HEK293 (cell line): ENCODE results near the gene TTC23L.

ENCODE experiments used
- CTCF ChIA-PET: fragments of 350-600 bp; formaldehyde crosslinking; extraction: SDS; loops from one replicate; lab custom pipeline; 2021; ENCODE audit warnings: antibody characterized with exemption; lab: Yijun Ruan, JAX
- POLR2A ChIA-PET: fragments of 300-600 bp; formaldehyde crosslinking; extraction: SDS; loops from one replicate; lab custom pipeline; 2020; ENCODE audit warnings: antibody characterized with exemption, inconsistent platforms; lab: Yijun Ruan, JAX
- H3K27ac ChIP-seq: fragments of 200-500 bp; sonication (Bioruptor generic); 2 replicates; pipeline ENCODE4 v1.5.1; 2014; ENCODE audit warnings: low read depth, low read length, control low read depth, inconsistent platforms; ENCODE audit errors: extremely low read depth
- H3K36me3 ChIP-seq, 2 experiments: fragments of 200-500 bp in 1 of 2; sonication (Bioruptor generic) in 1 of 2; 1 replicate in 1 of 2; 2 replicates in 1 of 2; pipeline ENCODE4 v1.5.1; 2014 to 2017; ENCODE audit warnings: inconsistent platforms in 2 of 2, low read length in 2 of 2; ENCODE audit not compliant: control insufficient read depth in 2 of 2, insufficient read depth in 1 of 2
- H3K4me1 ChIP-seq: fragments of 200-500 bp; sonication (Bioruptor generic); 2 replicates; pipeline ENCODE4 v1.5.1; 2014; ENCODE audit warnings: mild to moderate bottlenecking, low read length, inconsistent platforms; ENCODE audit not compliant: control insufficient read depth, insufficient read depth
- H3K4me3 ChIP-seq: 2 replicates; pipeline ENCODE4 v1.5.1; 2011; ENCODE audit warnings: low read depth, mild to moderate bottlenecking, control low read depth, low read length, moderate library complexity
- H3K9me3 ChIP-seq: fragments of 200-500 bp; sonication (Bioruptor generic); 2 replicates; pipeline ENCODE4 v1.5.1; 2014; ENCODE audit warnings: low read depth, low read length, inconsistent platforms; ENCODE audit not compliant: control insufficient read depth, insufficient read depth
- EGR2 ChIP-seq: fragments of 450-650 bp; formaldehyde crosslinking; IDR thresholded peaks from 2 replicates; pipeline ENCODE4 v1.5.1; 2016; ENCODE audit warnings: low read depth, missing biosample characterization, missing genetic modification characterization
- GLIS2 ChIP-seq: fragments of 450-650 bp; formaldehyde crosslinking; IDR thresholded peaks from 2 replicates; pipeline ENCODE4 v1.5.1; 2016; ENCODE audit warnings: missing biosample characterization, missing genetic modification characterization
- HOXA7 ChIP-seq: sonication (generic); formaldehyde crosslinking; IDR thresholded peaks from 2 replicates; pipeline ENCODE4 v1.8.1; 2022; ENCODE audit warnings: missing genetic modification reagents, borderline replicate concordance
- PRDM10 ChIP-seq: fragments of 450-650 bp; formaldehyde crosslinking; IDR thresholded peaks from 2 replicates; pipeline ENCODE4 v1.5.1; 2016; ENCODE audit warnings: missing biosample characterization, missing genetic modification characterization
- PRDM6 ChIP-seq: fragments of 450-650 bp; formaldehyde crosslinking; IDR thresholded peaks from 2 replicates; pipeline ENCODE4 v1.5.1; 2017; ENCODE audit warnings: missing biosample characterization, missing genetic modification characterization
- RBAK ChIP-seq: fragments of 450-650 bp; formaldehyde crosslinking; IDR thresholded peaks from 2 replicates; pipeline ENCODE4 v1.5.1; 2016; ENCODE audit warnings: missing biosample characterization, missing genetic modification characterization
- TCF7L2 ChIP-seq: IDR thresholded peaks from 2 replicates; pipeline ENCODE4 v1.6.1; 2011; ENCODE audit warnings: low read depth, mild to moderate bottlenecking, inconsistent platforms, low read length, moderate library complexity, borderline replicate concordance
- YY1 ChIP-seq: fragments of 450-650 bp; formaldehyde crosslinking; IDR thresholded peaks from 2 replicates; pipeline ENCODE4 v1.5.1; 2018; ENCODE audit warnings: missing biosample characterization, missing genetic modification characterization
- ZBTB44 ChIP-seq: fragments of 450-650 bp; IDR thresholded peaks from 2 replicates; pipeline ENCODE4 v1.5.1; 2018; ENCODE audit warnings: missing biosample characterization, mild to moderate bottlenecking, missing genetic modification characterization
- ZIC2 ChIP-seq: fragments of 450-650 bp; formaldehyde crosslinking; IDR thresholded peaks from 2 replicates; pipeline ENCODE4 v1.5.1; 2016; ENCODE audit warnings: missing biosample characterization, missing genetic modification characterization
- ZNF133 ChIP-seq: fragments of 450-650 bp; formaldehyde crosslinking; IDR thresholded peaks from 2 replicates; pipeline ENCODE4 v1.5.1; 2016; ENCODE audit warnings: missing biosample characterization, missing genetic modification characterization
- ZNF146 ChIP-seq: fragments of 450-650 bp; formaldehyde crosslinking; IDR thresholded peaks from 2 replicates; pipeline ENCODE4 v1.5.1; 2016; ENCODE audit warnings: missing biosample characterization, missing genetic modification characterization
- ZNF239 ChIP-seq: fragments of 450-650 bp; formaldehyde crosslinking; IDR thresholded peaks from 2 replicates; pipeline ENCODE4 v1.5.1; 2016; ENCODE audit warnings: missing biosample characterization, missing genetic modification characterization
- ZNF266 ChIP-seq: fragments of 450-650 bp; formaldehyde crosslinking; IDR thresholded peaks from 2 replicates; pipeline ENCODE4 v1.5.1; 2016; ENCODE audit warnings: missing biosample characterization, missing genetic modification characterization, low read depth
- ZNF280D ChIP-seq: fragments of 450-650 bp; formaldehyde crosslinking; IDR thresholded peaks from 2 replicates; pipeline ENCODE4 v1.5.1; 2016; ENCODE audit warnings: missing biosample characterization, missing genetic modification characterization
- ZNF530 ChIP-seq: fragments of 450-650 bp; formaldehyde crosslinking; IDR thresholded peaks from 2 replicates; pipeline ENCODE4 v1.5.1; 2016; ENCODE audit warnings: low read depth, missing biosample characterization, missing genetic modification characterization
- ZNF571 ChIP-seq: fragments of 450-650 bp; formaldehyde crosslinking; IDR thresholded peaks from 2 replicates; pipeline ENCODE4 v1.5.0; 2017; ENCODE audit warnings: missing biosample characterization, missing genetic modification characterization
- ZNF580 ChIP-seq: fragments of 450-650 bp; formaldehyde crosslinking; IDR thresholded peaks from 2 replicates; pipeline ENCODE4 v1.5.1; 2016; ENCODE audit warnings: missing biosample characterization, missing genetic modification characterization
- ZNF645 ChIP-seq: fragments of 450-650 bp; formaldehyde crosslinking; IDR thresholded peaks from 2 replicates; pipeline ENCODE4; 2016; ENCODE audit warnings: missing biosample characterization, missing genetic modification characterization
- ZNF677 ChIP-seq: fragments of 450-650 bp; IDR thresholded peaks from 2 replicates; pipeline ENCODE4 v1.5.0; 2018; ENCODE audit warnings: missing biosample characterization, mild to moderate bottlenecking, missing genetic modification characterization, moderate library complexity
- ZNF692 ChIP-seq: fragments of 450-650 bp; formaldehyde crosslinking; IDR thresholded peaks from 2 replicates; pipeline ENCODE4 v1.5.1; 2016; ENCODE audit warnings: missing biosample characterization, missing genetic modification characterization

Gene TTC23L

GRCh38 chr5:34900652-34901051 lies 61.7 kb downstream of the TTC23L start:
- Histone ChIP-seq H3K4me3 (no peak overlapping the region), H3K27ac (no peak overlapping the region), H3K4me1 (no peaks in the 10 kb centered on the region), H3K9me3 (no peaks in the 10 kb centered on the region), H3K36me3 (peaks cover 9 to 14% of the 10 kb centered on the region in 2 experiments; a peak in 2 of 3 replicates)
- POLR2A ChIA-PET = interaction anchor here (0.7 kb wide), 1 partner anchor 375 kb away, joined by 4 read pairs; no protein-coding TSS in a partner anchor
- CTCF ChIA-PET = interaction anchor here (0.5 to 8.9 kb wide), 4 partner anchors 15 to 415 kb away, joined by 3 to 156 read pairs (median 27); partner anchors contain the start of genes BRIX1 and RAD1
- TF ChIP-seq ZNF571 (tag by site-specific recombination) = no peak
- peak; percentile 14; the same call in 1 of the 2 replicates for TF ChIP-seq ZBTB44 (tag by site-specific recombination)
- no peak for TF ChIP-seq ZNF530
- no peak for TF ChIP-seq PRDM10 (tag by site-specific recombination)
- TF ChIP-seq ZNF280D (tag by site-specific recombination) = no peak
- 0 out of 2 replicates have a peak, but pooled peaks have one; percentile 30 for TF ChIP-seq ZIC2 (tag by site-specific recombination)
- TF ChIP-seq EGR2 (tag by site-specific recombination) = no peak
- peak; percentile 55 for TF ChIP-seq PRDM6 (tag by site-specific recombination)
- TF ChIP-seq TCF7L2 = no peak

- Histone ChIP-seq H3K36me3 (peaks cover 28 to 31% of the 10 kb centered on the region in 2 experiments), H3K4me1 (no peaks in the 10 kb centered on the region), H3K4me3 (no peak overlapping the region), H3K27ac (no peak overlapping the region), H3K9me3 (no peaks in the 10 kb centered on the region)
- ChIA-PET CTCF (interaction anchor here (0.6 to 7.4 kb wide), 11 partner anchors 10 to 427 kb away, joined by 3 to 50 read pairs (median 4); partner anchors contain the start of gene RAD1), POLR2A (interaction anchor here (0.8 to 2.0 kb wide), 2 partner anchors 12 to 64 kb away, joined by 3 to 9 read pairs; partner anchors contain the start of genes BRIX1, RAD1 and TTC23L)
- TF ChIP-seq ZNF146 = no peak
- TF ChIP-seq ZNF677 (tag by site-specific recombination) = no peak
- TF ChIP-seq GLIS2 = no peak
- no peak for TF ChIP-seq ZNF645 (tag by site-specific recombination)
- TF ChIP-seq ZNF239 (tag by site-specific recombination) = no peak
- TF ChIP-seq ZNF133 = no peak
- no peak for TF ChIP-seq ZNF692 (tag by site-specific recombination)
- TF ChIP-seq YY1 (tag by site-specific recombination) = no peak
- no peak for TF ChIP-seq ZNF580 (tag by site-specific recombination)
- TF ChIP-seq RBAK = no peak
- no peak for TF ChIP-seq HOXA7 (CRISPR knock-in tag)
- no peak for TF ChIP-seq ZNF266
Observed at GRCh38 chr5:34903260-34903659, 64.3 kb downstream of the TTC23L start.
